Hepatocyte (in vitro differentiated cells): ENCODE measurements around the gene RAB11FIP4.

ENCODE experiments used
- CTCF ChIP-seq: fragments of 200-600 bp; sonication (generic); IDR thresholded peaks from 2 replicates; pipeline ENCODE4 v1.5.1; 2016; ENCODE audit warnings: antibody characterized with exemption, mild to moderate bottlenecking; ENCODE audit not compliant: poor library complexity
- EZH2 ChIP-seq: fragments of 200-600 bp; sonication (generic); IDR thresholded peaks from 2 replicates; pipeline ENCODE4 v1.6.1; 2016; ENCODE audit warnings: antibody characterized with exemption, mild to moderate bottlenecking, borderline replicate concordance

- no peak for TF ChIP-seq EZH2
- TF ChIP-seq CTCF: no peak
These were observed 144.1 kb downstream of the RAB11FIP4 start for GRCh38 chr17:31535581-31535981.
